ENCODE data around the gene BFAR. TPM values are rescaled to one million over a fixed set of nuclear protein-coding genes. Genes with fewer than 3 reads are reported as not detected.
"Not testable (repeated sequence)": the region's sequence is repeated elsewhere in the genome, so short reads cannot be mapped to it uniquely, and the experiment has no call there.

The BFAR gene
- total RNA-seq, 1 donor from 2014 or later = 59.8 TPM

DNA sequence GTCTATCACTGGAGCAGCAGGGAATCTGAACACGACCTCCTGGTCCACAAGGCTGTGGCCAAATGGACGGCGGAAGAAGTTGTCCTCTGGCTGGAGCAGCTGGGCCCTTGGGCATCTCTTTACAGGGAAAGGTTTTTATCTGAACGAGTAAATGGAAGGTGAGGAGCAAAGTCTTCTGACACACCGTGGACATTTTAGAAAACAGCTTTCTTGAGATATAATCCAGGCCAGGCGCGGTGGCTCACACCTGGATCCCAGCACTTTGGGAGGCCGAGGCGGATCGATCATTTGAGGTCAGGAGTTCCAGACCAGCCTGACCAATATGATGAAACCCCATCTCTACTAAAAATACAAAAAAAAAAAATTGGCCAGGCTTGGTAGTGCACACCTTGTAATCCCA, 17.1 kb downstream of the BFAR start:
- Mint-ChIP-seq H3K27ac (peak overlapping the region; percentile 48), H3K9me3 (no peaks in the 10 kb centered on the region), H3K4me3 (no peak overlapping the region), H3K27me3 (ENCODE audit: insufficient read depth) (no peaks in the 10 kb centered on the region), H3K36me3 (ENCODE audit: low read depth) (peaks cover 33% of the 10 kb centered on the region), H3K4me1 (ENCODE audit: low read depth) (peaks cover 4% of the 10 kb centered on the region)
- DNase-seq (ENCODE audit: low spot score) = no peak
- intact Hi-C loops (cut with micrococcal nuclease) = no loop called here

DNA sequence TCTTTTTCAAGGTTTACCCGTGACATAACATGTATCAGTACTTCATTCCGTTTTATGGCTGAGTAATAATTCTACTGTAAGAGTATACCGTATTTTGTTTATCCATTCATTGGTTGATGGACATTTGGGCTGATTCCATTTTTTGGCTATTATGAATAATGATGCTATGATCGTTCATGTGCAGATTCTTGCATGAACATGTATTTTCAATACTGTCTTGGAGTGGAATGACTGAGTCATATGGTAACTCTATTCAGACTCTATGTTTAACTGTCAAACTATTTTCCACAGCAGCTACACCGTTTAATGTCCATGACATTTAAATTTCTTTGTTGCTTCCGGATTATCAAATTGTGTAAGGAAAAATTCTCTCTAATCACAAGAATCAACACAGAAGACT, 17.9 kb downstream of the BFAR start:
- intact Hi-C loops (cut with micrococcal nuclease) = no loop called here
- H3K4me1 Mint-ChIP-seq (ENCODE audit: low read depth) = peaks cover 4% of the 10 kb centered on the region
- H3K9me3 Mint-ChIP-seq = no peaks in the 10 kb centered on the region
- peak overlapping the region; percentile 10 for H3K27ac Mint-ChIP-seq
- no peak for DNase-seq (ENCODE audit: low spot score)
- peaks cover 32% of the 10 kb centered on the region for H3K36me3 Mint-ChIP-seq (ENCODE audit: low read depth)
- H3K27me3 Mint-ChIP-seq (ENCODE audit: insufficient read depth) = no peaks in the 10 kb centered on the region
- H3K4me3 Mint-ChIP-seq = no peak overlapping the region

DNA sequence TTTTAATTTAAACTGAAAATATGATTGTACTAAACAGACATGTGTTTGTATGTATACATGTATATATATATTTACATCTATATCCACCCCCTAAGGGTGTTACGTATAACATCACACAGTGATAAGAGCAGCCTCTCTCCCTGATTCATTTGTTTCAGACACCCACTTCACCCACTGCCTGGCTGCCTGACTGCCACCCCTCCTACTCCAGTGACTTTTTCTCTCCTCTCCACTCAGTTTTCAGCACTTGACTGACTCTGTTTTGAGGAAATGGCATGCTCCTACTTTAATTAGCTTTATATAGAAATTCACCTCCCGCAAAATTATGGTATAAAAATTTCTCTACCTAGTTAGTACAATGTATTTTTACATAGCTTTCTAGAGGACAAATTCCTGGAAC, 20.0 kb downstream of the BFAR start:
- Mint-ChIP-seq H3K4me3 (no peak overlapping the region), H3K27ac (peak overlapping the region; percentile 76), H3K4me1 (ENCODE audit: low read depth) (peaks cover 6% of the 10 kb centered on the region), H3K27me3 (ENCODE audit: insufficient read depth) (no peaks in the 10 kb centered on the region), H3K9me3 (no peaks in the 10 kb centered on the region), H3K36me3 (ENCODE audit: low read depth) (peaks cover 37% of the 10 kb centered on the region)
- DNase-seq (ENCODE audit: low spot score) = no peak
- intact Hi-C loops (cut with micrococcal nuclease) = no loop called here

DNA sequence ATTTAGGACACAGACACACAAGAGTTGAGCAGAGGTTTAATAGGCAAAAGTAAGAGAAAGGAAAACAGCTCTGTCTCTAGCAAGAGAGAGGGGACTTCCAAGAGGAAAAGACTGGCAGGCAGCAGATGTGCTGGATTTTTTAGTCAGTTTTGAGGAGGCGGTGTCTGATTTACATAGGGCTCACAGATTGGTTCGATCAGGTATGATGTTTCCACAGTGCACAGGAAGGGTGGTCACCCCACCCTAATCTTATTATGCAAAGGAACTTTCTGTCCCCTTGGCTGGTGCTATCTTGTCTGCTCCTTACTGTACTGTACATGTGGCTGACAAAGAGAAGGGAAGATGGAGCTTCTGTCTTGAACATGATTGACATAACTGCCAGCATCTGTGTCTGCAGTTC, 25.3 kb downstream of the BFAR start:
- H3K4me1 Mint-ChIP-seq (ENCODE audit: low read depth) = peaks cover 7% of the 10 kb centered on the region
- H3K36me3 Mint-ChIP-seq (ENCODE audit: low read depth) = peaks cover 37% of the 10 kb centered on the region
- H3K4me3 Mint-ChIP-seq = no peak overlapping the region
- intact Hi-C loops (cut with micrococcal nuclease) = no loop called here
- H3K9me3 Mint-ChIP-seq = no peaks in the 10 kb centered on the region
- H3K27me3 Mint-ChIP-seq (ENCODE audit: insufficient read depth) = no peaks in the 10 kb centered on the region
- no peak for DNase-seq (ENCODE audit: low spot score)
- peak overlapping the region; percentile 75 for H3K27ac Mint-ChIP-seq

DNA sequence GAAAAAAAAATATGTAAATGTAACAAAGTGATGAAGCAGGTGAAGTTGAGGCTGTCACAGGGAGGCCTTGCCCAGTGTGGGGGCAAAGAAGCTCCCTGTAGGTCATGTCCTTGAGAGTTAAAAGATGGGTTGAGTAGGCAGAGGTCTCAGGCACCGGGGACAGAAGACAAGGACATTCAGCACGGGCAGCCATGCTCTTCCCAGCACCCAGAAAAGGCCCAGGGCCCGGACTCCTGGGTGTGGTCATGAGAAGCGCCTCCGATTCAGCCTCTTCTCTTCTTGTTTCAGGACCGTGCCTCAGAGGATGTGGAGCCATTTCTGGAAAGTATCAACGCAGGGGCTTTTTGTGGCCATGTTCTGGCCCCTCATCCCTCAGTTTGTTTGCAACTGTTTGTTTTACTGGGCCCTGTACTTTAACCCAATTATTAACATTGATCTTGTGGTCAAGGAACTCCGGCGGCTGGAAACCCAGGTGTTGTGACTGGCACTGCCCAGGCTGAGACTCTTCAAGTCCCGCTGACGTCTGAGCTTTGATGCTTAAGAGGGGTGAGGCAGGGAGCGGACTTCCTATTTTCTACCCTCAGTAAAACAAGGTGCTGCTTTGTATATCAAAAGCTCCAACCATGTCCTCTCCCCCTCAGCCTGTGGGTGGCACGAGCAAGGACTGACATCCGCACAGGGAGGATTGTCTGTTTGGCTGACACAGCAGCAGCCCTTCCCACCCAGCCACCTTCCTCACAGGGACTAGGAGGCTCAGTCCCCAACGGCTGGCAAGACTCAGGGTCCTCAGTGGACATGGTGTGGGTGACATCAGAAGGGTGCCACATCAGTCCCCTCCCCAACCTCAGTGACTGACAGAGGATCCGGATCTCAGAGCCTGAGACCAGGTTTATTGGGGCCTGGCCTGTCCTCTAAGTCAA, 34.9 kb downstream of the BFAR start:
- Mint-ChIP-seq H3K36me3 (ENCODE audit: low read depth) (peaks cover 48% of the 10 kb centered on the region), H3K27me3 (ENCODE audit: insufficient read depth) (no peaks in the 10 kb centered on the region), H3K4me3 (no peak overlapping the region), H3K27ac (no peak overlapping the region), H3K9me3 (no peaks in the 10 kb centered on the region), H3K4me1 (ENCODE audit: low read depth) (peaks cover 8% of the 10 kb centered on the region)
- intact Hi-C loops (cut with micrococcal nuclease) = no loop called here
- no peak for DNase-seq (ENCODE audit: low spot score)

DNA sequence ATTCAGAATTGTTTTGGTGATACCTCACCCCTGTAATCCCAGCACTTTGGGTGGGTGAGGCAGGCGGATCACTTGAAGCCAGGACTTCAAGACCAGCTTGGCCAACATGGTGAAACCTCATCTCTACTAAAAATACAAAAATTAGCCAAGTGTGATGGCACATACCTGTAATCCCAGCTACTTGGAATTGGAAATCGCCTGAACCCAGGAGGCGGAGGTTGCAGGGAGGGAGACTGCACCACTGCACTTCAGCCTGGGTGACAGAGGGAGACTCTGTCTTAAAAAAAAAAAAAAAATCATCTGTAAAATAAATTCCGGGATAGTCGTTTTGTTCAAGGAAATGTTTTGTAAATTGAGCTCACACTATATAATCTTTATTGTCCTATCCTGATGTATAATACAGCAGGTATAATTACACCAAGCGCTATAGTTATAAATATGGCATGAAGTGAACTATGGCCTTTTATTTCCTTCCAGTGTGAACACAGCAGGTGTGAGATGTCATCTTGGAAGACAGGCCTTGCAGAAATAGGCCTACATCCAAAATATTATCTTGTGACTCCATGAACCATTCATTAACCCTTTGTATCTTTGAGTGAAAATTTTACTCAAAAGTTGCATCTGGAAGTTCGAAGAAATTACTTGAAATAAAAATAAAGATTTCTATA, 35.9 kb downstream of the BFAR start:
- no peak for DNase-seq (ENCODE audit: low spot score)
- Mint-ChIP-seq H3K27me3 (ENCODE audit: insufficient read depth) (no peaks in the 10 kb centered on the region), H3K4me3 (no peak overlapping the region), H3K27ac (no peak overlapping the region), H3K9me3 (no peaks in the 10 kb centered on the region), H3K4me1 (ENCODE audit: low read depth) (peaks cover 9% of the 10 kb centered on the region), H3K36me3 (ENCODE audit: low read depth) (peaks cover 44% of the 10 kb centered on the region)
- intact Hi-C loops (cut with micrococcal nuclease) = no loop called here

DNA sequence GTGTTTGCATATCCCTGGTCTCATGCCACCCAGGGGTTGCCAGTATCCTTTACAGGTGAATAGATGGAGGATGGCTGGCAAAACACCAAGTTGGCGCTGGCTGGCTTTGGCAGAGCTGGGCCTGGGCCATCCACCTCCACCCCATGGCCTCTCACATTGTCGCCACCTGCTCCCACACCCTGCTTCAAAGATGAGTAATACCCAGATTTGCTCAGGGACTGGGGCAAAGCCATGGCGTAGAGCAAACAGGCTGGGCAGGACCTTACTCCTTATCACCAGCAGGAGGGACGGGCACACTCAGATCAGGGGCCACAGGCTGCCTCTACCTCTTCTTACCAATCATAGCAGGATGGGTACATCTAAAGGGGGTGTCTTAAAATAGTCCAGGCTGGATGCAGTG, 37.0 kb downstream of the BFAR start:
- Mint-ChIP-seq H3K4me3 (no peak overlapping the region), H3K27ac (no peak overlapping the region), H3K27me3 (ENCODE audit: insufficient read depth) (no peaks in the 10 kb centered on the region), H3K36me3 (ENCODE audit: low read depth) (peaks cover 35% of the 10 kb centered on the region), H3K4me1 (ENCODE audit: low read depth) (peaks cover 9% of the 10 kb centered on the region), H3K9me3 (no peaks in the 10 kb centered on the region)
- intact Hi-C loops (cut with micrococcal nuclease) = no loop called here
- no peak for DNase-seq (ENCODE audit: low spot score)

DNA sequence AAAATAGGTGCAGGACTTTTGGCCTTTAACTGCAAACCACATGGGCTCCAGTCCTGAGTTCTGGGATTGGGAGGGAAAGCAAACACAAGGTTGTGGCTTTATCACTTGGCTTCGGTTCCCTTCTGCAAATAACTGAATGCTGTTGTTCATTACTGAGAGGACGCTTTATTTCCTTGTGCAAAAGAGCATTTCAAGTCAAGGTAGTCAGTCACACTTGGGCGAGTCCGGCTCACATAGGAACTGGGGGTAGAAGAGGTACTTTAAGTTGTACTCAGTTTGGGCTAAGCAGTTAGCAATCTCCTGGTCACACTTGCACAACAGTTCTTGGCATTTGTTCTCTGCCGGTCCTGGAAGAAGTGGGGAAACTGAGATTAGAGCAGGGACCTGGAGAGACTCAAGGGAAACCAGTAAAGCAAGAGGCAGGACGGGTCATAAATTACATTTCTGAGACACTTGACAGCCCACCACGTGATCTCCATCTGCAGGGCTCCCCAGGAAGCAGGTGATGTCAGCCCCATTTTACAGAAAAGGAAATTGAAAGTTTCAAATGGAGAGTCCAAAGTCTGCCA, 39.7 kb downstream of the BFAR start:
- intact Hi-C loops (cut with micrococcal nuclease) = no loop called here
- no peak for DNase-seq (ENCODE audit: low spot score)
- Mint-ChIP-seq H3K4me1 (ENCODE audit: low read depth) (peaks cover 9% of the 10 kb centered on the region), H3K4me3 (no peak overlapping the region), H3K27ac (peak overlapping the region; percentile 3), H3K9me3 (peaks cover 5% of the 10 kb centered on the region), H3K27me3 (ENCODE audit: insufficient read depth) (no peaks in the 10 kb centered on the region), H3K36me3 (ENCODE audit: low read depth) (peaks cover 19% of the 10 kb centered on the region)

DNA sequence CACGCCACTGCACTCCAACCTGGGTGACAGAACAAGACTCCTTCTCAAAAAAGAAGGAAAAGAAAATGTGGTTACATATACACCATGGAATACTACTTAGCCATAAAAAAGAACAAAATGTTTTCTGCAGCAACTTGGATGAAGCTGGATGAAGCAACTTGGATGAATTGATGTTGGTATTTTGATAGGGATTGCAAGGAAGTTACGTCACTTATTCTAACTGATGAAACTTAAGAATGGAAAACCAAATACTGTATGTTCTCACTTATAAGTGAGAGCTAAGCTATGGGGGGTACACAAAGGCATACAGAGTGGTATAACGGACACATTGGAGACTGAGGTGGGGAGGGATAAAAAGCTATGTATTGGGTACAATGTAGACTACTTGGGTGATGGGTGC, 43.9 kb downstream of the BFAR start:
- H3K27me3 Mint-ChIP-seq (ENCODE audit: insufficient read depth) = no peaks in the 10 kb centered on the region
- H3K36me3 Mint-ChIP-seq (ENCODE audit: low read depth) = peaks cover 6% of the 10 kb centered on the region
- H3K4me1 Mint-ChIP-seq (ENCODE audit: low read depth) = peaks cover 9% of the 10 kb centered on the region
- peaks cover 5% of the 10 kb centered on the region for H3K9me3 Mint-ChIP-seq
- intact Hi-C loops (cut with micrococcal nuclease) = no loop called here
- H3K4me3 Mint-ChIP-seq = no peak overlapping the region
- H3K27ac Mint-ChIP-seq = no peak overlapping the region
- DNase-seq (ENCODE audit: low spot score) = no peak

DNA sequence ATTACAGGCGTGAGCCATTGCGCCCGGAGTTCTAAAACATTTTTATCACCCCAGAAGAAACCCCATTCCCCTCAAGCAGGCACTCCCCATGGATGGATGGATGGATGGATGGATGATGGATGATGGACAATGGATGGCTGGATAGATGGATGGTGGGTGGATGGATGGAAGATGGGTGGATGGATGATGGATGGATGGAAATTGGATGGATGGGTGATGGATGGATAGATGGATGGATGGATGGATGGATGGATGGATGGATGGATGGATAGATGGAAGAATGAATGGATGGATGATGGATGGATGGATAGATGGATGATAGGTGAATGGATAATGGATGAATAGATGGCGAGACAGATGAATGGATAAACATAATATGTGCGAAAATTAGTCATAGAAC, 44.9 kb downstream of the BFAR start:
- H3K27ac Mint-ChIP-seq = no peak overlapping the region
- no peak overlapping the region for H3K4me3 Mint-ChIP-seq
- no peaks in the 10 kb centered on the region for H3K27me3 Mint-ChIP-seq (ENCODE audit: insufficient read depth)
- H3K36me3 Mint-ChIP-seq (ENCODE audit: low read depth) = peaks cover under 1% of the 10 kb centered on the region
- peaks cover 2% of the 10 kb centered on the region for H3K4me1 Mint-ChIP-seq (ENCODE audit: low read depth)
- no peak for DNase-seq (ENCODE audit: low spot score)
- H3K9me3 Mint-ChIP-seq = peaks cover 5% of the 10 kb centered on the region
- intact Hi-C loops (cut with micrococcal nuclease) = no loop called here

DNA sequence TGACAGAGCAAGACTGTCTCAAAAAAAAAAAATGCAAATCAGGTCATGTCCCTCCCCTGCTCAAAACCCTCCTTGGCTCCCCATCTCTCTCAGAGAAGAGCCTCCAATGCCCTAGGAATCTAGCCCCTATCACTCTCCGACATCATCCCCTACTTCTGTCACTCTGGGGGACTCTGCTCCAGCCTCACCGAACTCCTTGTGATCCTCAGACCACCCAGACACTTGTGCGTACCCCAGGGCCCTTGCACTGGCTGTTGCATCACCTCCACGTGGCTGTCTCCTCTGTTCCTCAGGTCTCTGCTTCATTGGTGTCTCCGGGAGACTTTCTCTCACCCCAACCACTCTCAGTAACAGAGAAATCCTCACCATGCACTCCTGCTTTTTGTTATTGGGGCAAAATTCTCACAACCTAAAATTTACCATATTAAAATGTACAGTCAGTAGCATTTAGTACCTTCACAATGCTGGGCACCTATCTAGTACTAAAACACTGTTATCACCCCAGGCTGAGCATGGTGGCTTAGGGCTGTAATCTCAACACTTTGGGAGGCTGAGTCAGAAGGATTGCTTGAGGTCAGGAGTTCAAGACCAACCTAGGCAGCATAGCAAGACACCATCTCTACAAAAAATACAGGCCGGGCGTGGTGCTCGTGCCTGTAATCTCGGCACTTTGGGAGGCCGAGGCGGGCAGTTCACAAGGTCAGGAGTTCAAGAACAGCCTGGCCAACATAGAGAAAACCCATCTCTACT, 46.2 kb downstream of the BFAR start:
- peaks cover 3% of the 10 kb centered on the region for H3K27me3 Mint-ChIP-seq (ENCODE audit: insufficient read depth)
- H3K27ac Mint-ChIP-seq = no peak overlapping the region
- intact Hi-C loops (cut with micrococcal nuclease) = no loop called here
- no peaks in the 10 kb centered on the region for H3K36me3 Mint-ChIP-seq (ENCODE audit: low read depth)
- no peaks in the 10 kb centered on the region for H3K4me1 Mint-ChIP-seq (ENCODE audit: low read depth)
- H3K4me3 Mint-ChIP-seq = no peak overlapping the region
- peaks cover 5% of the 10 kb centered on the region for H3K9me3 Mint-ChIP-seq
- no peak for DNase-seq (ENCODE audit: low spot score)

DNA sequence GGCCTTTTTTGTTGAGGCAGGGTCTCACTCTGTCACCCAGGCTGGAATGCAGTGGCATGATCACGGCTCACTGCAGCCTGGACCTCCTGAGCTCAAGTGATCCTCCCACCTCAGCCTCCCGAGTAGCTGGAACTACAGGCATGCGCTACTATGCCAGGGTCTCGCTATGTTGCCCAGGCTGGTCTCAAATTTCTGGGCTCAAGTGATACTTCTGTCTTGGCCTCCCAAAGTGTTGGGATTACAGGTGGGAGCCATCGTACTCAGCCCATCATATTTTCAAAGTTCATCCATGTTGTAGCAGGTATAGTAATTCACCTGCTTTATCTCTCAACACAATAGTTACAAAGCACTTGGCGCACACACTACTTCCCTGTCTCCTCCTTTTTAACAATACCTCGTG, 47.6 kb downstream of the BFAR start:
- H3K4me1 Mint-ChIP-seq (ENCODE audit: low read depth); intact Hi-C loops (cut with micrococcal nuclease); H3K27me3 Mint-ChIP-seq (ENCODE audit: insufficient read depth); H3K27ac Mint-ChIP-seq; DNase-seq (ENCODE audit: low spot score); H3K36me3 Mint-ChIP-seq (ENCODE audit: low read depth); H3K4me3 Mint-ChIP-seq; H3K9me3 Mint-ChIP-seq: not testable (repeated sequence)

DNA sequence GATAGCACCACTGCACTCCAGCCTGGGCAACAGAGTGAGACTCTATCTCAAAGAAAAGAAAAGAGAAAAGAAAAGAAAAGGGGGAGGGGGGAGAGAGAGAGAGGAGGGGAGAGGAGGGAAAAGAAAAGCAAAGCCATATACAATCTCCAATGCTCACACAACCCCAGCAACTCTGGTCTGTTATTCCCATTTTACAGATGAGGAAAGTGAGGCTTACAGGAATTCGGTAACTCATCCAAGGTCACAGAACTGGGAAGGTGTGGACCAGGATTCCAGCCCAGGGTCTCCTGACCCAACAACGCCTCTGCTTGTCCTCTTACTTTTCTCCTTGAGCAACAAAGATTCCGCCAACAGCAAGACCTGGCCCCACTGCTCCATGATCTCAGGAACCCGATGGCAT, 48.4 kb downstream of the BFAR start:
- peaks cover 2% of the 10 kb centered on the region for H3K9me3 Mint-ChIP-seq
- H3K27me3 Mint-ChIP-seq (ENCODE audit: insufficient read depth) = peaks cover 3% of the 10 kb centered on the region
- H3K4me1 Mint-ChIP-seq (ENCODE audit: low read depth) = no peaks in the 10 kb centered on the region
- no peak for DNase-seq (ENCODE audit: low spot score)
- H3K27ac Mint-ChIP-seq = no peak overlapping the region
- no peak overlapping the region for H3K4me3 Mint-ChIP-seq
- H3K36me3 Mint-ChIP-seq (ENCODE audit: low read depth) = no peaks in the 10 kb centered on the region
- intact Hi-C loops (cut with micrococcal nuclease) = no loop called here

All from activated T-helper 1 cell treated with anti-CD3 and anti-CD28 coated beads, Interleukin-12 subunit alpha, Interleukin-12 subunit beta, Interleukin-2, Interleukin-4 antibody, amounts not matched to agents 30 ng/mL and 10 ng/mL and 1 ng/mL, durations not matched to agents 14 hours and 24 hours and 36 hours (primary cell).